ENCODE data around the gene NMRK2.

GRCh38 chr19:3949294-3949693 is 16.4 kb downstream of the NMRK2 start:
- TF ChIP-seq POLR2A (IDR thresholded peaks at IDR 0.05; ENCODE audit: low read depth, low read length) (no peak), POLR2AphosphoS5 (IDR thresholded peaks at IDR 0.05; ENCODE audit: low read depth, low read length) (no peak), TAF1 (IDR thresholded peaks at IDR 0.05; ENCODE audit: low read depth, low read length) (no peak), POU2F2 (IDR thresholded peaks at IDR 0.05; ENCODE audit: low read depth, low read length) (no peak), PAX5 (IDR thresholded peaks at IDR 0.05; ENCODE audit: insufficient read depth, low read length, severe bottlenecking) (no peak)

Data from GM12891 (cell line).